Small intestine (tissue), 7 donors: Measurements from ENCODE around the gene KMT2B. TPM values are rescaled to one million over a fixed set of nuclear protein-coding genes. Genes with fewer than 3 reads are reported as not detected.
"Not testable (repeated sequence)": the region's sequence is repeated elsewhere in the genome, so short reads cannot be mapped to it uniquely, and the experiment has no call there.

ENCODE experiments used
- DNase-seq, 2 donors: peaks; one replicate each; pipeline versions ENCODE4 v3.0.0 to v3.0.0-alpha.2; 2013
- FAIRE-seq: peaks from 2 replicates; lab custom pipeline; 2012; peaks lifted over from hg19 to GRCh38; lab: Jason Lieb, UNC
- H3K27ac ChIP-seq, 3 donors: one replicate each; pipeline ENCODE4 v1.5.1; 2013; ENCODE audit warnings: low read length in 2 of 3, mild to moderate bottlenecking in 2 of 3, control low read depth in 1 of 3, inconsistent platforms in 1 of 3, low read depth in 1 of 3, moderate library complexity in 1 of 3
- H3K27me3 ChIP-seq, 3 donors: one replicate each; pipeline ENCODE4 v1.6.1; 2013; ENCODE audit warnings: low read length in 3 of 3, inconsistent platforms in 1 of 3; ENCODE audit not compliant: control insufficient read depth in 3 of 3, insufficient read depth in 3 of 3
- H3K36me3 ChIP-seq, 3 donors: one replicate each; pipeline ENCODE4 v1.6.1; 2013; ENCODE audit warnings: low read length in 3 of 3, inconsistent platforms in 1 of 3, low read depth in 1 of 3, mild to moderate bottlenecking in 1 of 3, moderate library complexity in 1 of 3; ENCODE audit not compliant: control insufficient read depth in 3 of 3, insufficient read depth in 2 of 3
- H3K4me1 ChIP-seq, 3 donors: one replicate each; pipeline ENCODE4 v1.6.1; 2013; ENCODE audit warnings: low read length in 2 of 3, inconsistent platforms in 1 of 3, low read depth in 1 of 3, mild to moderate bottlenecking in 1 of 3, moderate library complexity in 1 of 3; ENCODE audit not compliant: control insufficient read depth in 3 of 3, insufficient read depth in 2 of 3
- H3K4me3 ChIP-seq, 3 donors: one replicate each; pipeline ENCODE4 v1.5.1; 2013; ENCODE audit warnings: low read length in 3 of 3, control low read depth in 1 of 3, inconsistent platforms in 1 of 3, low read depth in 1 of 3, mild to moderate bottlenecking in 1 of 3, moderate library complexity in 1 of 3
- H3K9me3 ChIP-seq, 2 donors: one replicate each; pipeline ENCODE4 v1.6.1; 2013; ENCODE audit warnings: low read depth in 1 of 2, low read length in 1 of 2; ENCODE audit not compliant: control insufficient read depth in 2 of 2, insufficient read depth in 1 of 2
- WGBS, 3 donors: extraction: QIAGEN DNeasy Blood & Tissue Kit; methylation state at CpG; one replicate each; pipeline ENCODE4 v1.1.7; 2013; 5-methylcytosine and 5-hydroxymethylcytosine counted together
- polyA plus RNA-seq, 4 donors: library from polyadenylated mRNA; stranded (reverse) in 3 of 4; unstranded in 1 of 4; fragments of 200-250 nt in 3 of 4; fragments of 120-200 nt in 1 of 4; gene quantifications; one replicate each; pipeline versions ENCODE4 v1.2.1 to v1.2.3, GENCODE V29; 2013
- donor health status: healthy with polysubstance abuse.
- donor health status: control.
- donor health status: control.
- donor health status: Bipolar disorder and iron deficiency.
- donor health status: healthy.

The KMT2B gene
- polyA plus RNA-seq, 4 donors, result 21.6 to 47.9 (median 26.3) TPM

DNA sequence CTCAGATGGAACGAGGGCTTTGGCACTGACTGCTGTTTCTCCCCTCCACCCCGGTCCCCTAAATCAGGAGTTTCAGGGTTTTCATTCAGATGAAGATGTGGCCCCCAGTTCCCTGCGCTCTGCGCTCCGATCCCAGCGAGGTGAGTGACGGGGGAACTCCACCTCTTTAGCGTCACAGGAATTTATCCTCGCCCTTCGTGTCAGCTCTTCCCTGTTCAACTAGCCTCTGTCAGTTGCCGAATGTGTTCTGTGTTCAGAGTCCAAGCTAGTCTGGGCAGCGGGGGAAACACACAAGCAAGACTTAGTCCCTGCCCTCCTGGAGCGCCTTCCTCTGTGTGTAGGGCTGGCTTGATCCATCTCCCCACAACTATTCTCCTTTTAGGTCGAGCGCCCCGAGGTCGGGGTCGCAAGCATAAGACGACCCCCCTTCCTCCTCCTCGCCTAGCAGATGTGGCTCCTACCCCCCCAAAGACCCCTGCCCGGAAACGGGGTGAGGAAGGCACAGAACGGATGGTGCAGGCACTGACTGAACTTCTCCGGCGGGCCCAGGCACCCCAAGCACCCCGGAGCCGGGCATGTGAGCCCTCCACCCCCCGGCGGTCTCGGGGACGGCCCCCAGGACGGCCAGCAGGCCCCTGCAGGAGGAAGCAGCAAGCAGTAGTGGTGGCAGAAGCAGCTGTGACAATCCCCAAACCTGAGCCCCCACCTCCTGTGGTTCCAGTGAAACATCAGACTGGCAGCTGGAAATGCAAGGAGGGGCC lies 1.8 kb downstream of the KMT2B start:
- DNase-seq (peak in 1 of 2 donors; percentile 16), FAIRE-seq (no peak)
- no peaks in the 10 kb centered on the region for H3K27me3 ChIP-seq
- H3K4me3 ChIP-seq, result peak overlapping the region in 2 of 3 donors; percentile 85 to 95
- H3K4me1 ChIP-seq, result peaks cover 0 to 25% (median 11%) of the 10 kb centered on the region in 3 donors
- H3K9me3 ChIP-seq, result no peaks in the 10 kb centered on the region
- H3K27ac ChIP-seq, result no peak overlapping the region
- 79 to 86% (median 83%) methylated on average over 32 of the region's 32 CpGs for WGBS, 3 donors
- peaks cover 10 to 51% (median 16%) of the 10 kb centered on the region in 3 donors for H3K36me3 ChIP-seq

DNA sequence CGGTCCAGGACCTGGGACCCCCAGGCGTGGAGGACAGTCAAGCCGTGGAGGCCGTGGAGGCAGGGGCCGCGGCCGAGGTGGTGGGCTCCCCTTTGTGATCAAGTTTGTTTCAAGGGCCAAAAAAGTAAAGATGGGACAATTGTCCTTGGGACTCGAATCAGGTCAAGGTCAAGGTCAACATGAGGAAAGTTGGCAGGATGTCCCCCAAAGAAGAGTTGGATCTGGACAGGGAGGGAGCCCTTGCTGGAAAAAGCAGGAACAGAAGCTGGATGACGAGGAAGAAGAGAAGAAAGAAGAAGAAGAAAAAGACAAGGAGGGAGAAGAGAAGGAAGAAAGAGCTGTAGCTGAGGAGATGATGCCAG lies 2.3 kb downstream of the KMT2B start:
- Histone ChIP-seq H3K27ac (no peak overlapping the region), H3K36me3 (peaks cover 14 to 56% (median 21%) of the 10 kb centered on the region in 3 donors), H3K4me3 (no peak overlapping the region), H3K4me1 (peaks cover 0 to 23% (median 11%) of the 10 kb centered on the region in 3 donors), H3K27me3 (no peaks in the 10 kb centered on the region), H3K9me3 (no peaks in the 10 kb centered on the region)
- 90 to 92% (median 90%) methylated on average over 9 of the region's 9 CpGs for WGBS, 3 donors
- DNase-seq (no peak), FAIRE-seq (no peak)

DNA sequence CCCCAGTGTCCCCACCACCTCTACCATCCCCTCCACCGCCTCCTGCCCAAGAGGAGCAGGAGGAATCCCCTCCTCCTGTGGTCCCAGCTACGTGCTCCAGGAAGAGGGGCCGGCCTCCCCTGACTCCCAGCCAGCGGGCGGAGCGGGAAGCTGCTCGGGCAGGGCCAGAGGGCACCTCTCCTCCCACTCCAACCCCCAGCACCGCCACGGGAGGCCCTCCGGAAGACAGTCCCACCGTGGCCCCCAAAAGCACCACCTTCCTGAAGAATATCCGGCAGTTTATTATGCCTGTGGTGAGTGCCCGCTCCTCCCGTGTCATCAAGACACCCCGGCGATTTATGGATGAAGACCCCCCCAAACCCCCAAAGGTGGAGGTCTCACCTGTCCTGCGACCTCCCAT lies 2.8 kb downstream of the KMT2B start:
- 86 to 92% (median 88%) methylated on average over 11 to 17 of the region's 17 CpGs for WGBS, 3 donors
- H3K9me3 ChIP-seq, result no peaks in the 10 kb centered on the region
- peaks cover 0 to 17% (median 8%) of the 10 kb centered on the region in 3 donors for H3K4me1 ChIP-seq
- no peaks in the 10 kb centered on the region for H3K27me3 ChIP-seq
- no peak overlapping the region for H3K27ac ChIP-seq
- peaks cover 19 to 61% (median 26%) of the 10 kb centered on the region in 3 donors for H3K36me3 ChIP-seq
- DNase-seq (no peak), FAIRE-seq (no peak)
- no peak overlapping the region for H3K4me3 ChIP-seq

DNA sequence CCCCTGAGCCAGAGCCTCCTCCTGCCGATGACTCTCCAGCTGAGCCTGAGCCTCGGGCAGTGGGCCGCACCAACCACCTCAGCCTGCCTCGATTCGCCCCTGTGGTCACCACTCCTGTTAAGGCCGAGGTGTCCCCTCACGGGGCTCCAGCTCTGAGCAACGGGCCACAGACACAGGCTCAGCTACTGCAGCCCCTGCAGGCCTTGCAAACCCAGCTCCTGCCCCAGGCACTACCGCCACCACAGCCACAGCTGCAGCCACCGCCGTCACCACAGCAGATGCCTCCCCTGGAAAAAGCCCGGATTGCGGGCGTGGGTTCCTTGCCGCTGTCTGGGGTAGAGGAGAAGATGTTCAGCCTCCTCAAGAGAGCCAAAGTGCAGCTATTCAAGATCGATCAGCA lies 3.6 kb downstream of the KMT2B start:
- Histone ChIP-seq H3K9me3 (no peaks in the 10 kb centered on the region), H3K27me3 (no peaks in the 10 kb centered on the region), H3K4me1 (peaks cover 0 to 11% (median 5%) of the 10 kb centered on the region in 3 donors), H3K27ac (no peak overlapping the region), H3K4me3 (no peak overlapping the region), H3K36me3 (peaks cover 26 to 68% (median 32%) of the 10 kb centered on the region in 3 donors)
- FAIRE-seq, result no peak
- 95 to 96% (median 95%) methylated on average over 16 of the region's 16 CpGs for WGBS, 3 donors
- DNase-seq, result no peak

DNA sequence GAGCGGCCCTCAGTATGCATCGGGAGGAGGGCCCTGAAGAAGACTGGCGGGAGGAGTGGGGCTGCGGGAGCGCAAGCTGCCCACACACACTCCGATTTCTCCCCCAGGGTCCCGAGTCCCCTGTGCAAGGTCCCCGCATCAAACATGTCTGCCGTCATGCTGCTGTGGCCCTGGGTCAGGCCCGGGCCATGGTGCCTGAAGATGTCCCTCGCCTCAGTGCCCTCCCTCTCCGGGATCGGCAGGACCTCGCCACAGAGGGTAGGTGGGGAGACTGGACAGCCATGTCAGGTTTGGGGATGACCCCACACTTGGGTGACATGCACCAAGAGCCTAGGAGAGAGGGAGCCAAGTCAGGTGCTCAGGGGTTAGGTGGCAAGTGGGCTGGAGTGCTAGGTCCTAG lies 4.7 kb downstream of the KMT2B start:
- Histone ChIP-seq H3K4me1 (peaks cover 0 to 11% (median 5%) of the 10 kb centered on the region in 3 donors), H3K9me3 (no peaks in the 10 kb centered on the region), H3K27ac (no peak overlapping the region), H3K4me3 (no peak overlapping the region), H3K27me3 (no peaks in the 10 kb centered on the region), H3K36me3 (peaks cover 34 to 78% (median 37%) of the 10 kb centered on the region in 3 donors)
- WGBS, 3 donors, result 97% methylated on average over 14 of the region's 14 CpGs
- DNase-seq (no peak), FAIRE-seq (no peak)

DNA sequence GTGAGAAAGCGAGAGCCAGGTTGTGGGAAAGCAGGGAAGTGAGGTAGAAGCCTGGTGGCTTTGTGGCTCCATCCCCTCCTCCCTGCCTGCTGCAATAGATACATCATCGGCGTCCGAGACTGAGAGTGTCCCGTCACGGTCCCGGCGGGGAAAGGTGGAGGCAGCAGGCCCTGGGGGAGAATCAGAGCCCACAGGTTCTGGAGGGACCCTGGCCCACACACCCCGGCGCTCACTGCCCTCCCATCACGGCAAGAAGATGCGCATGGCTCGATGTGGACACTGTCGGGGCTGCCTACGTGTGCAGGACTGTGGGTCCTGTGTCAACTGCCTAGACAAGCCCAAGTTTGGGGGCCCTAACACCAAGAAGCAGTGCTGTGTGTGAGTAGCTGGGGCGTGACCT lies 5.1 kb downstream of the KMT2B start:
- Histone ChIP-seq H3K36me3 (peaks cover 37 to 82% (median 41%) of the 10 kb centered on the region in 3 donors), H3K27ac (no peak overlapping the region), H3K9me3 (no peaks in the 10 kb centered on the region), H3K4me1 (peaks cover 0 to 11% (median 5%) of the 10 kb centered on the region in 3 donors), H3K4me3 (no peak overlapping the region), H3K27me3 (no peaks in the 10 kb centered on the region)
- 92 to 97% (median 93%) methylated on average over 15 to 16 of the region's 16 CpGs for WGBS, 3 donors
- FAIRE-seq (no peak), DNase-seq (no peak)

DNA sequence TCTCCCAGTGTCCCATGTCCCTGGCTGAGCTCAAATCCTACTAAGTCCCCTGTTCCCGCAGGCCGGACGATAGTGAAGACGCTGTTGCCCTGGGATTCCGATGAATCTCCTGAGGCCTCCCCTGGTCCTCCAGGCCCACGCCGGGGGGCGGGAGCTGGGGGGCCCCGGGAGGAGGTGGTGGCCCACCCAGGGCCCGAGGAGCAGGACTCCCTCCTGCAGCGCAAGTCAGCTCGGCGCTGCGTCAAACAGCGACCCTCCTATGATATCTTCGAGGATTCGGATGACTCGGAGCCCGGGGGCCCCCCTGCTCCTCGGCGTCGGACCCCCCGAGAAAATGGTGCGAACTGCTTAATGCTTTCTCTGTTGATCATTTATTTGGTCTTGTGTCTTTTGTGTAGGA lies 5.9 kb downstream of the KMT2B start:
- WGBS, 3 donors, result 94 to 98% (median 97%) methylated on average over 23 to 24 of the region's 24 CpGs
- no peak overlapping the region for H3K27ac ChIP-seq
- H3K4me3 ChIP-seq, result no peak overlapping the region
- H3K27me3 ChIP-seq, result no peaks in the 10 kb centered on the region
- DNase-seq, result no peak
- no peak for FAIRE-seq
- peaks cover 0 to 11% (median 5%) of the 10 kb centered on the region in 3 donors for H3K4me1 ChIP-seq
- H3K36me3 ChIP-seq, result peaks cover 43 to 90% (median 44%) of the 10 kb centered on the region in 3 donors
- no peaks in the 10 kb centered on the region for H3K9me3 ChIP-seq

DNA sequence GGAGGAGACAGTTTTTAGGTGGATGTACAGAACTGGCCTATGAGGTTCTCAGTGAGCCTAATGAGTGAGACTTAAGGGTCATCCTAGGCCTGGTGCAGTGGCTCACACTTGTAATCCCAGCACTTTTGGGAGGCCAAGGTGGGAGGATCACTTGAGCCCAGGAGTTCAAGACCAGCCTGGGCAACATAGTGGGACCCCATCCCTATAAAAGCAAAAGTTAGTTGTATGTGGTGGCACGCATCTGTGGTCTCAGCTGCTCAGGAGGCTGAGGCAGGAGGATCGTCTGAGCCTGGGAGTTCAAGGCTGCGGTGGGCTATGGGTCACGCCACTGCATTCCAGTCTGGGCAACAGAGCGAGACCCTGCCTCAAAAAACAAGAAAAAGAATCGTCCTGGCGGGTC lies 6.3 kb downstream of the KMT2B start:
- 93 to 96% (median 94%) methylated on average over 7 of the region's 7 CpGs for WGBS, 3 donors
- not testable (repeated sequence) for H3K27me3 ChIP-seq, H3K4me1 ChIP-seq, H3K4me3 ChIP-seq, DNase-seq, H3K27ac ChIP-seq, FAIRE-seq, H3K9me3 ChIP-seq
- peaks cover 45 to 95% (median 45%) of the 10 kb centered on the region in 3 donors for H3K36me3 ChIP-seq
